ENCODE results near the gene MAST4.
"Not testable (repeated sequence)": the region's sequence is repeated elsewhere in the genome, so short reads cannot be mapped to it uniquely, and the experiment has no call there.

Gene MAST4

GRCh38 chr5:67120032-67120431, 523.8 kb downstream of the MAST4 start:
- H3K4me3 ChIP-seq (ENCODE audit: low read length), result no peak overlapping the region
- no peaks in the 10 kb centered on the region for H3K9me2 ChIP-seq (replicated peaks; ENCODE audit: control insufficient read depth, low read length)
- H4K20me1 ChIP-seq (ENCODE audit: control insufficient read depth, insufficient read depth, low read depth, low read length), result no peaks in the 10 kb centered on the region
- no peaks in the 10 kb centered on the region for H3K9me3 ChIP-seq (ENCODE audit: control insufficient read depth, insufficient read depth, low read length)
- no peak overlapping the region for H3K4me2 ChIP-seq (ENCODE audit: low read length)
- H3K4me1 ChIP-seq (ENCODE audit: control insufficient read depth, low read length), result no peaks in the 10 kb centered on the region
- no peaks in the 10 kb centered on the region for H3F3A ChIP-seq (ENCODE audit: control insufficient read depth, insufficient read depth)
- H3K27me3 ChIP-seq (ENCODE audit: control insufficient read depth, low read length), result no peaks in the 10 kb centered on the region
- TF ChIP-seq CTCF (IDR thresholded peaks at IDR 0.05; ENCODE audit: low read depth, low read length, poor library complexity, severe bottlenecking) (no peak), EZH2phosphoT487 (IDR thresholded peaks at IDR 0.05; ENCODE audit: borderline replicate concordance, low read length) (no peak)
- no peaks in the 10 kb centered on the region for H3K36me3 ChIP-seq (ENCODE audit: control insufficient read depth, low read length)
- H3K79me2 ChIP-seq (ENCODE audit: control insufficient read depth, low read length), result no peaks in the 10 kb centered on the region
- H3K27ac ChIP-seq (ENCODE audit: low read depth, low read length), result no peak overlapping the region

GRCh38 chr5:67123819-67124218, 527.6 kb downstream of the MAST4 start:
- H3K4me3 ChIP-seq (ENCODE audit: low read length), result no peak overlapping the region
- no peaks in the 10 kb centered on the region for H3K79me2 ChIP-seq (ENCODE audit: control insufficient read depth, low read length)
- no peaks in the 10 kb centered on the region for H4K20me1 ChIP-seq (ENCODE audit: control insufficient read depth, insufficient read depth, low read depth, low read length)
- H3K9me2 ChIP-seq (replicated peaks; ENCODE audit: control insufficient read depth, low read length), result no peaks in the 10 kb centered on the region
- no peak overlapping the region for H3K27ac ChIP-seq (ENCODE audit: low read depth, low read length)
- no peaks in the 10 kb centered on the region for H3K27me3 ChIP-seq (ENCODE audit: control insufficient read depth, low read length)
- H3K36me3 ChIP-seq (ENCODE audit: control insufficient read depth, low read length), result no peaks in the 10 kb centered on the region
- H3K4me2 ChIP-seq (ENCODE audit: low read length), result no peak overlapping the region
- no peaks in the 10 kb centered on the region for H3K9me3 ChIP-seq (ENCODE audit: control insufficient read depth, insufficient read depth, low read length)
- no peaks in the 10 kb centered on the region for H3F3A ChIP-seq (ENCODE audit: control insufficient read depth, insufficient read depth)
- TF ChIP-seq EZH2phosphoT487 (IDR thresholded peaks at IDR 0.05; ENCODE audit: borderline replicate concordance, low read length) (no peak), CTCF (IDR thresholded peaks at IDR 0.05; ENCODE audit: low read depth, low read length, poor library complexity, severe bottlenecking) (no peak)
- H3K4me1 ChIP-seq (ENCODE audit: control insufficient read depth, low read length), result peaks cover 4% of the 10 kb centered on the region

GRCh38 chr5:67124556-67124955, 528.4 kb downstream of the MAST4 start:
- Histone ChIP-seq H3K4me2 (ENCODE audit: low read length) (no peak overlapping the region), H3K79me2 (ENCODE audit: control insufficient read depth, low read length) (no peaks in the 10 kb centered on the region), H3K36me3 (ENCODE audit: control insufficient read depth, low read length) (no peaks in the 10 kb centered on the region), H3K9me2 (replicated peaks; ENCODE audit: control insufficient read depth, low read length) (no peaks in the 10 kb centered on the region), H4K20me1 (ENCODE audit: control insufficient read depth, insufficient read depth, low read depth, low read length) (no peaks in the 10 kb centered on the region), H3K9me3 (ENCODE audit: control insufficient read depth, insufficient read depth, low read length) (no peaks in the 10 kb centered on the region), H3K4me3 (ENCODE audit: low read length) (no peak overlapping the region), H3F3A (ENCODE audit: control insufficient read depth, insufficient read depth) (no peaks in the 10 kb centered on the region), H3K27ac (ENCODE audit: low read depth, low read length) (no peak overlapping the region), H3K4me1 (ENCODE audit: control insufficient read depth, low read length) (peaks cover 4% of the 10 kb centered on the region), H3K27me3 (ENCODE audit: control insufficient read depth, low read length) (no peaks in the 10 kb centered on the region)
- TF ChIP-seq CTCF (IDR thresholded peaks at IDR 0.05; ENCODE audit: low read depth, low read length, poor library complexity, severe bottlenecking) (no peak), EZH2phosphoT487 (IDR thresholded peaks at IDR 0.05; ENCODE audit: borderline replicate concordance, low read length) (no peak)

- H3K4me1 ChIP-seq (ENCODE audit: control insufficient read depth, low read length); H3K9me3 ChIP-seq (ENCODE audit: control insufficient read depth, insufficient read depth, low read length); H3K27me3 ChIP-seq (ENCODE audit: control insufficient read depth, low read length); H3K79me2 ChIP-seq (ENCODE audit: control insufficient read depth, low read length); H3K27ac ChIP-seq (ENCODE audit: low read depth, low read length); H3K9me2 ChIP-seq (replicated peaks; ENCODE audit: control insufficient read depth, low read length); H3K4me3 ChIP-seq (ENCODE audit: low read length); H3K36me3 ChIP-seq (ENCODE audit: control insufficient read depth, low read length); H3F3A ChIP-seq (ENCODE audit: control insufficient read depth, insufficient read depth); H3K4me2 ChIP-seq (ENCODE audit: low read length); H4K20me1 ChIP-seq (ENCODE audit: control insufficient read depth, insufficient read depth, low read depth, low read length): not testable (repeated sequence)
These were observed 531.2 kb downstream of the MAST4 start for GRCh38 chr5:67127347-67127895.

All from DOHH2 (cell line).